GM12878 (cell line): ENCODE data around the gene MT3. TPM values are rescaled to one million over a fixed set of nuclear protein-coding genes. Genes with fewer than 3 reads are reported as not detected.

Source experiments
- ATAC-seq: fragments of 200-7000 bp; cut with Tn5 transposase; 3 replicates; pipeline ENCODE4 v1.9.1; 2020; ENCODE audit warnings: mild to moderate bottlenecking, moderate library complexity
- BruUV-seq: library from RNA; stranded (reverse); fragments of 400-500 nt; replicated peaks from 2 replicates; lab custom pipeline; 2021; lab: Mats Ljungman, UMichigan
- CTCF ChIA-PET: fragments of 300-600 bp; sonication (Branson Sonifier 250); formaldehyde crosslinking; extraction: SDS; loops from one replicate; lab custom pipeline; 2021; ENCODE audit warnings: inconsistent platforms; lab: Yijun Ruan, JAX
- POLR2A ChIA-PET: fragments of 350-600 bp; formaldehyde crosslinking; extraction: SDS; loops from one replicate; lab custom pipeline; 2021; ENCODE audit warnings: inconsistent platforms; lab: Charles Lee
- RAD21 ChIA-PET: fragments of 300-600 bp; sonication (Branson Sonifier 250); formaldehyde crosslinking; loops from one replicate; lab custom pipeline; 2023; ENCODE audit warnings: antibody characterized with exemption; ENCODE audit not compliant: unreplicated experiment; lab: Charles Lee
- SMC1A ChIA-PET: fragments of 300-600 bp; sonication (Branson Sonifier 250); formaldehyde crosslinking; loops from one replicate; lab custom pipeline; 2023; ENCODE audit not compliant: unreplicated experiment, uncharacterized antibody; lab: Charles Lee
- DNase-seq: peaks from one replicate; pipeline ENCODE4 v3.0.0-alpha.2; 2011; ENCODE audit warnings: low read depth, low spot score
- FAIRE-seq: peaks from 3 replicates; lab custom pipeline; 2011; peaks lifted over from hg19 to GRCh38; lab: Jason Lieb, UNC
- H2AFZ ChIP-seq: 2 replicates; pipeline ENCODE4 v1.6.0; 2011; ENCODE audit warnings: low read depth, low read length, control low read depth; ENCODE audit not compliant: control insufficient read depth
- H3K27ac ChIP-seq: 2 replicates; pipeline ENCODE4 v1.5.1; 2011; ENCODE audit warnings: control low read depth; ENCODE audit not compliant: control insufficient read depth, insufficient read depth
- H3K27me3 ChIP-seq, 2 experiments: replicated peaks in 1 of 2; 2 replicates each; pipeline versions ENCODE4 v1.6.0 to v1.6.1; 2011; ENCODE audit warnings: low read length in 1 of 2; ENCODE audit not compliant: control insufficient read depth in 2 of 2, insufficient read depth in 2 of 2
- H3K36me3 ChIP-seq, 2 experiments: 2 replicates each; pipeline ENCODE4 v1.5.1; 2011; ENCODE audit warnings: low read length in 1 of 2; ENCODE audit not compliant: control insufficient read depth in 2 of 2, insufficient read depth in 2 of 2
- H3K4me1 ChIP-seq: 2 replicates; pipeline ENCODE4 v1.6.1; 2011; ENCODE audit warnings: mild to moderate bottlenecking, low read length, moderate library complexity, mixed read lengths; ENCODE audit not compliant: control insufficient read depth, insufficient read depth
- H3K4me2 ChIP-seq: 2 replicates; pipeline ENCODE4 v1.6.0; 2011; ENCODE audit warnings: control low read depth; ENCODE audit not compliant: control insufficient read depth, insufficient read depth
- H3K4me3 ChIP-seq: fragments of 200-600 bp; sonication (generic); 2 replicates; pipeline ENCODE4 v1.5.1; 2016
- H3K79me2 ChIP-seq: 2 replicates; pipeline ENCODE4 v1.6.0; 2011; ENCODE audit warnings: low read length; ENCODE audit not compliant: control insufficient read depth, insufficient read depth
- H3K9ac ChIP-seq: 2 replicates; pipeline ENCODE4 v1.8.0; 2011; ENCODE audit warnings: low read length, control low read depth, mixed read lengths; ENCODE audit not compliant: control insufficient read depth, insufficient read depth
- H3K9me3 ChIP-seq: replicated peaks from 3 replicates; pipeline ENCODE4 v1.5.1; 2011; ENCODE audit warnings: mild to moderate bottlenecking, low read length; ENCODE audit not compliant: control insufficient read depth, insufficient read depth
- H4K20me1 ChIP-seq: 2 replicates; pipeline ENCODE4 v1.6.0; 2011; ENCODE audit not compliant: control insufficient read depth, insufficient read depth
- CBX3 ChIP-seq: fragments of 200-600 bp; sonication (generic); IDR thresholded peaks from 2 replicates; pipeline ENCODE4 v1.6.1; 2016; ENCODE audit warnings: low read depth, borderline replicate concordance
- CEBPB ChIP-seq, 2 experiments: fragments of 150-350 bp in 1 of 2; IDR thresholded peaks; 2 replicates each; pipeline ENCODE4 v1.6.1; 2012 to 2014; ENCODE audit warnings: low read depth in 2 of 2, low read length in 2 of 2, borderline replicate concordance in 1 of 2, inconsistent platforms in 1 of 2
- CREM ChIP-seq: IDR thresholded peaks from 2 replicates; pipeline ENCODE4 v1.6.1; 2014; ENCODE audit warnings: antibody characterized with exemption, low read depth
- FOXM1 ChIP-seq: IDR thresholded peaks from 2 replicates; pipeline ENCODE4 v1.6.1; 2012; ENCODE audit warnings: low read depth, mild to moderate bottlenecking, inconsistent platforms, low read length, moderate library complexity
- HDGF ChIP-seq: fragments of 450-650 bp; IDR thresholded peaks from 2 replicates; pipeline ENCODE4 v1.6.1; 2016; ENCODE audit warnings: antibody characterized with exemption
- IKZF1 ChIP-seq: fragments of 450-650 bp; conservative IDR thresholded peaks from 2 replicates; pipeline ENCODE4 v1.6.1; 2017; ENCODE audit warnings: antibody characterized with exemption, mild to moderate bottlenecking
- JUNB ChIP-seq: IDR thresholded peaks from 2 replicates; pipeline ENCODE4 v1.6.1; 2016; ENCODE audit warnings: antibody characterized with exemption, mild to moderate bottlenecking
- JUND ChIP-seq: IDR thresholded peaks from 2 replicates; pipeline ENCODE4 v1.6.1; 2012; ENCODE audit warnings: low read depth, mild to moderate bottlenecking, low read length, improper control_type of control experiment, moderate library complexity
- MYC ChIP-seq: IDR thresholded peaks from 2 replicates; pipeline ENCODE4 v1.6.1; 2011; ENCODE audit warnings: mild to moderate bottlenecking, low read length, moderate library complexity, inconsistent platforms; ENCODE audit not compliant: insufficient read depth, insufficient replicate concordance, insufficient read length, severe bottlenecking
- NFXL1 ChIP-seq: fragments of 450-650 bp; IDR thresholded peaks from 2 replicates; pipeline ENCODE4 v1.6.1; 2017; ENCODE audit warnings: antibody characterized with exemption, mild to moderate bottlenecking, borderline replicate concordance
- PML ChIP-seq: IDR thresholded peaks from 2 replicates; pipeline ENCODE4 v1.6.1; 2012; ENCODE audit warnings: low read length, inconsistent platforms
- RFX5 ChIP-seq: IDR thresholded peaks from 2 replicates; pipeline ENCODE4 v1.6.1; 2011; ENCODE audit warnings: low read depth, low read length, improper control_type of control experiment
- SIX5 ChIP-seq: IDR thresholded peaks from 2 replicates; pipeline ENCODE4 v1.6.1; 2011; ENCODE audit warnings: mild to moderate bottlenecking, low read depth, low read length, moderate library complexity; ENCODE audit not compliant: severe bottlenecking
- SPI1 ChIP-seq: IDR thresholded peaks from 2 replicates; pipeline ENCODE4 v1.6.1; 2011; ENCODE audit warnings: low read depth, mild to moderate bottlenecking, low read length, moderate library complexity, borderline replicate concordance; ENCODE audit not compliant: insufficient read depth
- SREBF1 ChIP-seq: IDR thresholded peaks from 2 replicates; pipeline ENCODE4 v1.6.1; 2012; ENCODE audit warnings: mild to moderate bottlenecking, low read length
- ZNF24 ChIP-seq: fragments of 450-650 bp; IDR thresholded peaks from 2 replicates; pipeline ENCODE4 v1.6.1; 2017; ENCODE audit warnings: antibody characterized with exemption, mild to moderate bottlenecking
- WGBS: methylation state at CpG from one replicate; pipeline ENCODE4 v1.1.6; 2016; ENCODE audit warnings: low lambda C conversion rate; ENCODE audit not compliant: insufficient replicate concordance, insufficient coverage; ENCODE audit errors: missing lambda C conversion rate; 5-methylcytosine and 5-hydroxymethylcytosine counted together
- in situ Hi-C: fragments of 300-500 bp; cut with MboI; formaldehyde crosslinking; loops from 9 replicates; pipeline ENCODE4 v1.14.3; 2018; ENCODE audit warnings: mixed read lengths
- intact Hi-C: fragments of 100-400 bp; cut with micrococcal nuclease; formaldehyde crosslinking; loops from one replicate; pipeline ENCODE4 v1.14.2; 2022; ENCODE audit not compliant: unreplicated experiment
- polyA plus RNA-seq, 11 experiments: library from polyadenylated mRNA; depleted of rRNA in 4 of 11; unstranded in 6 of 11; stranded (reverse) in 5 of 11; fragments of >200 nt; fragmentation: Nextera tagmentation in 4 of 11; fragmentation: Illumina TruSeq in 1 of 11; extraction: Ambion mirVana in 4 of 11; extraction: Trizol in 1 of 11; gene quantifications; 1 replicate in 1 of 11; 2 replicates in 10 of 11; pipeline versions ENCODE4 v1.2.1 to v1.2.3, GENCODE V29; 2011 to 2016; ENCODE audit warnings: inconsistent platforms in 2 of 11, missing spikeins in 2 of 11, low read depth in 1 of 11
- total RNA-seq, 4 experiments: library from RNA; depleted of rRNA in 3 of 4; stranded (reverse); fragments of >200 nt in 3 of 4; fragmentation: Illumina TruSeq in 1 of 4; extraction: Trizol in 1 of 4; gene quantifications; 2 replicates each; pipeline versions ENCODE4 v1.2.1 to v1.2.3, GENCODE V29; 2013 to 2021
- TF ChIP-seq, protein P1 (sequence below): fragments of 450-650 bp; IDR thresholded peaks from 2 replicates; pipeline ENCODE4 v1.6.1; 2017; ENCODE audit warnings: borderline replicate concordance
- TF ChIP-seq, protein P2 (sequence below): fragments of 450-650 bp; IDR thresholded peaks from 2 replicates; pipeline ENCODE4 v1.6.1; 2017; ENCODE audit warnings: antibody characterized with exemption, mild to moderate bottlenecking, moderate library complexity
- TF ChIP-seq, protein P3 (sequence below): IDR thresholded peaks from 2 replicates; pipeline ENCODE4 v1.6.1; 2011; ENCODE audit warnings: mild to moderate bottlenecking, low read depth, low read length, moderate library complexity; ENCODE audit not compliant: insufficient replicate concordance
- TF ChIP-seq, protein P4 (sequence below): fragments of 450-650 bp; IDR thresholded peaks from 2 replicates; pipeline ENCODE4 v1.6.1; 2016; ENCODE audit warnings: mild to moderate bottlenecking

Gene MT3
- total and polyA plus RNA-seq, 10 of the 15 experiments (the other 5 are each of a cell fraction or from before 2014, with no cell fraction given) = 0.41 TPM; not detected in 9

DNA sequence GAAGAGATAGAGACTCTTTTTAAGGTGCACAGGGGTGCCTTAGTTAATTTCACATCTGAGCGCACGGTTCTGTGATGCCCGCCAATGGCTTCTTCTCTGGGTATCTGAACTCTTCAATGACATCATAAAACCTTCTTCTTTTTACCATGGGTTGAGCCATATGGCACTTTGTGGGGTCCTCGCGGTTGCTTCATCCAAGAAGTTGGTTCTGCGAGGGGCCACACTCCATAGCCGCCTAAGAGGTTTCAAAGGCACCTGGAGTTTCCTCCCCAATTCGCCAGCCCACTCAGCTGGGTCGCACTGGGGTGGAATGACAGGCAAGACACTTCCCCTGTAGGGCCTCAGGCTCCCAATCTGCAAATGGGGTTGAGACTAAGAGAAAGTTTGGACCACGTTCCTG, 34.9 kb upstream of the MT3 start:
- ChIA-PET SMC1A (no interaction called here), RAD21 (no interaction called here), CTCF (no interaction called here)
- no peak for FAIRE-seq
- intact Hi-C loops (no loop called here), in situ Hi-C loops (no loop called here)
- Histone ChIP-seq H3K27ac (no peak overlapping the region), H3K4me1 (no peaks in the 10 kb centered on the region; the same call in 1 of the 2 replicates), H3K4me2 (no peak overlapping the region), H3K27me3 (peaks cover 0 to 2% of the 10 kb centered on the region in 2 experiments; a peak in 2 of 4 replicates), H2AFZ (no peak overlapping the region)
- no TSS peak for BruUV-seq
- no peak for TF ChIP-seq RFX5
- no peak for TF ChIP-seq ZNF24
- TF ChIP-seq SPI1 = no peak
- no peak for TF ChIP-seq SIX5
- no peak for TF ChIP-seq MYC
- TF ChIP-seq, protein P1, sequence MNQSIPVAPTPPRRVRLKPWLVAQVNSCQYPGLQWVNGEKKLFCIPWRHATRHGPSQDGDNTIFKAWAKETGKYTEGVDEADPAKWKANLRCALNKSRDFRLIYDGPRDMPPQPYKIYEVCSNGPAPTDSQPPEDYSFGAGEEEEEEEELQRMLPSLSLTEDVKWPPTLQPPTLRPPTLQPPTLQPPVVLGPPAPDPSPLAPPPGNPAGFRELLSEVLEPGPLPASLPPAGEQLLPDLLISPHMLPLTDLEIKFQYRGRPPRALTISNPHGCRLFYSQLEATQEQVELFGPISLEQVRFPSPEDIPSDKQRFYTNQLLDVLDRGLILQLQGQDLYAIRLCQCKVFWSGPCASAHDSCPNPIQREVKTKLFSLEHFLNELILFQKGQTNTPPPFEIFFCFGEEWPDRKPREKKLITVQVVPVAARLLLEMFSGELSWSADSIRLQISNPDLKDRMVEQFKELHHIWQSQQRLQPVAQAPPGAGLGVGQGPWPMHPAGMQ = no peak
- TF ChIP-seq PML = no peak
- TF ChIP-seq, protein P2, sequence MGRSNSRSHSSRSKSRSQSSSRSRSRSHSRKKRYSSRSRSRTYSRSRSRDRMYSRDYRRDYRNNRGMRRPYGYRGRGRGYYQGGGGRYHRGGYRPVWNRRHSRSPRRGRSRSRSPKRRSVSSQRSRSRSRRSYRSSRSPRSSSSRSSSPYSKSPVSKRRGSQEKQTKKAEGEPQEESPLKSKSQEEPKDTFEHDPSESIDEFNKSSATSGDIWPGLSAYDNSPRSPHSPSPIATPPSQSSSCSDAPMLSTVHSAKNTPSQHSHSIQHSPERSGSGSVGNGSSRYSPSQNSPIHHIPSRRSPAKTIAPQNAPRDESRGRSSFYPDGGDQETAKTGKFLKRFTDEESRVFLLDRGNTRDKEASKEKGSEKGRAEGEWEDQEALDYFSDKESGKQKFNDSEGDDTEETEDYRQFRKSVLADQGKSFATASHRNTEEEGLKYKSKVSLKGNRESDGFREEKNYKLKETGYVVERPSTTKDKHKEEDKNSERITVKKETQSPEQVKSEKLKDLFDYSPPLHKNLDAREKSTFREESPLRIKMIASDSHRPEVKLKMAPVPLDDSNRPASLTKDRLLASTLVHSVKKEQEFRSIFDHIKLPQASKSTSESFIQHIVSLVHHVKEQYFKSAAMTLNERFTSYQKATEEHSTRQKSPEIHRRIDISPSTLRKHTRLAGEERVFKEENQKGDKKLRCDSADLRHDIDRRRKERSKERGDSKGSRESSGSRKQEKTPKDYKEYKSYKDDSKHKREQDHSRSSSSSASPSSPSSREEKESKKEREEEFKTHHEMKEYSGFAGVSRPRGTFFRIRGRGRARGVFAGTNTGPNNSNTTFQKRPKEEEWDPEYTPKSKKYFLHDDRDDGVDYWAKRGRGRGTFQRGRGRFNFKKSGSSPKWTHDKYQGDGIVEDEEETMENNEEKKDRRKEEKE = no peak
- TF ChIP-seq JUND = no peak
- TF ChIP-seq CEBPB (IDR thresholded peaks at IDR 0.05; ENCODE audit: borderline replicate concordance in 1 of 2, low read depth in 2 of 2, low read length in 2 of 2) = no peak
- no peak for TF ChIP-seq JUNB
- TF ChIP-seq FOXM1 = no peak
- TF ChIP-seq, protein P3, sequence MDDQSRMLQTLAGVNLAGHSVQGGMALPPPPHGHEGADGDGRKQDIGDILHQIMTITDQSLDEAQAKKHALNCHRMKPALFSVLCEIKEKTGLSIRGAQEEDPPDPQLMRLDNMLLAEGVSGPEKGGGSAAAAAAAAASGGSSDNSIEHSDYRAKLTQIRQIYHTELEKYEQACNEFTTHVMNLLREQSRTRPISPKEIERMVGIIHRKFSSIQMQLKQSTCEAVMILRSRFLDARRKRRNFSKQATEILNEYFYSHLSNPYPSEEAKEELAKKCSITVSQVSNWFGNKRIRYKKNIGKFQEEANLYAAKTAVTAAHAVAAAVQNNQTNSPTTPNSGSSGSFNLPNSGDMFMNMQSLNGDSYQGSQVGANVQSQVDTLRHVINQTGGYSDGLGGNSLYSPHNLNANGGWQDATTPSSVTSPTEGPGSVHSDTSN = no peak
- TF ChIP-seq NFXL1 = no peak
- TF ChIP-seq HDGF = no peak
- TF ChIP-seq, protein P4, sequence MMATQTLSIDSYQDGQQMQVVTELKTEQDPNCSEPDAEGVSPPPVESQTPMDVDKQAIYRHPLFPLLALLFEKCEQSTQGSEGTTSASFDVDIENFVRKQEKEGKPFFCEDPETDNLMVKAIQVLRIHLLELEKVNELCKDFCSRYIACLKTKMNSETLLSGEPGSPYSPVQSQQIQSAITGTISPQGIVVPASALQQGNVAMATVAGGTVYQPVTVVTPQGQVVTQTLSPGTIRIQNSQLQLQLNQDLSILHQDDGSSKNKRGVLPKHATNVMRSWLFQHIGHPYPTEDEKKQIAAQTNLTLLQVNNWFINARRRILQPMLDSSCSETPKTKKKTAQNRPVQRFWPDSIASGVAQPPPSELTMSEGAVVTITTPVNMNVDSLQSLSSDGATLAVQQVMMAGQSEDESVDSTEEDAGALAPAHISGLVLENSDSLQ = no peak
- TF ChIP-seq SREBF1 = no peak
- no peak for TF ChIP-seq CREM
- no peak for TF ChIP-seq CBX3
- TF ChIP-seq IKZF1 = no peak
- TF ChIP-seq, all 136 proteins: peak for 0
- H3K9me3 ChIP-seq = no peaks in the 10 kb centered on the region
- ATAC-seq (no peak), DNase-seq (no peak)
- no peak overlapping the region for H3K9ac ChIP-seq
- 43% methylated on average over 10 of the region's 10 CpGs for WGBS
- no peaks in the 10 kb centered on the region for H3K79me2 ChIP-seq
- no peak overlapping the region for H3K4me3 ChIP-seq
- POLR2A ChIA-PET = no interaction called here
- H3K36me3 ChIP-seq = no peaks in the 10 kb centered on the region
- no peaks in the 10 kb centered on the region for H4K20me1 ChIP-seq
